ENCODE measurements around the gene ADGRB2.

Gene ADGRB2

DNA sequence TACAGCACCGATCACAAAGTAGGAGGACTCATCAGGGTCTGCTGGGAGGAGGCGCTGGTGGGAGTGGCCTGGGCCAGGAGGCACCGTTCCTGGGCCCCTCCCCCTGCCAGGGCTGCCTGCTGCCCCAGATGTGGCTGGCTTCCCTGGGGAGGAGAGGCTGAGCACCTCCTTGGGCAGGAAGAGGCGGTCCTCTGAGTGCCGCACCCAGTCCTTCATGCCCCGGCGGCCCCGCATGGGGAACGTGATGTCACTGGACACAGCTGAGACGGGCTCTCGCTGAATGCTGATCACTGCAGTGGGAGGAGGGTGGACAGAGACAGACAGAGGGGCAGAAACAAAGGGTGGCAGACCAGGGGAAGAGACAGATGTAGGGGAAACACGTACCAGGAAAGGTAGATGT, 24.8 kb downstream of the ADGRB2 start:
- DNase-seq, result no peak
- Histone ChIP-seq H2BK5ac (ENCODE audit: low read depth, low read length, poor library complexity, severe bottlenecking) (no peak overlapping the region), H3K27ac (ENCODE audit: low read length, poor library complexity, severe bottlenecking) (no peak overlapping the region), H3K23ac (ENCODE audit: low read length in 2 of 2) (no peak overlapping the region), H2AK5ac (ENCODE audit: low read length, severe bottlenecking) (no peak overlapping the region), H2AFZ (ENCODE audit: low read depth, low read length) (no peak overlapping the region), H3K9me3 (ENCODE audit: control insufficient read depth, low read length) (no peaks in the 10 kb centered on the region), H3K36me3 (ENCODE audit: control insufficient read depth in 1 of 2, insufficient read depth in 2 of 2, low read depth in 1 of 2, low read length in 2 of 2) (peaks cover 5 to 12% of the 10 kb centered on the region in 2 experiments), H3K4ac (ENCODE audit: low read depth in 1 of 2, low read length in 2 of 2) (peak overlapping the region in 1 of 2 experiments; percentile 13), H3K9ac (ENCODE audit: low read length) (no peak overlapping the region), H3K4me1 (ENCODE audit: control insufficient read depth, insufficient read depth, low read depth, low read length) (peaks cover 17% of the 10 kb centered on the region), H3K4me2 (ENCODE audit: low read length, poor library complexity, severe bottlenecking) (no peak overlapping the region), H3K4me3 (ENCODE audit: insufficient read depth in 1 of 2, low read depth in 1 of 2, low read length in 2 of 2) (no peak overlapping the region), H4K8ac (ENCODE audit: low read length) (no peak overlapping the region), H2BK12ac (ENCODE audit: low read length in 2 of 2) (no peak overlapping the region), H3K79me1 (replicated peaks; ENCODE audit: low read length, poor library complexity, severe bottlenecking) (no peaks in the 10 kb centered on the region), H2BK15ac (ENCODE audit: low read depth, poor library complexity, severe bottlenecking) (no peak overlapping the region), H2BK120ac (ENCODE audit: low read depth, low read length) (no peak overlapping the region), H3K14ac (ENCODE audit: low read length in 2 of 2) (peak overlapping the region in 1 of 2 experiments; percentile 44), H3K18ac (ENCODE audit: low read depth in 1 of 2, low read length in 2 of 2) (peak overlapping the region in 1 of 2 experiments; percentile 11), H3K27me3 (ENCODE audit: control insufficient read depth in 1 of 2, insufficient read depth in 1 of 2, low read length in 2 of 2) (peaks cover 0 to 8% of the 10 kb centered on the region in 2 experiments), H4K91ac (ENCODE audit: low read length) (no peak overlapping the region)
- WGBS, result 18% methylated on average over 11 of the region's 12 CpGs

- Histone ChIP-seq H2AFZ (ENCODE audit: low read depth, low read length) (no peak overlapping the region), H3K4me3 (ENCODE audit: insufficient read depth in 1 of 2, low read depth in 1 of 2, low read length in 2 of 2) (no peak overlapping the region), H3K4me2 (ENCODE audit: low read length, poor library complexity, severe bottlenecking) (no peak overlapping the region), H2AK5ac (ENCODE audit: low read length, severe bottlenecking) (no peak overlapping the region), H3K27me3 (ENCODE audit: control insufficient read depth in 1 of 2, insufficient read depth in 1 of 2, low read length in 2 of 2) (peaks cover 0 to 8% of the 10 kb centered on the region in 2 experiments), H3K9ac (ENCODE audit: low read length) (no peak overlapping the region), H3K18ac (ENCODE audit: low read depth in 1 of 2, low read length in 2 of 2) (no peak overlapping the region), H3K4me1 (ENCODE audit: control insufficient read depth, insufficient read depth, low read depth, low read length) (peaks cover 17% of the 10 kb centered on the region), H2BK120ac (ENCODE audit: low read depth, low read length) (no peak overlapping the region), H3K4ac (ENCODE audit: low read depth in 1 of 2, low read length in 2 of 2) (no peak overlapping the region), H3K79me1 (replicated peaks; ENCODE audit: low read length, poor library complexity, severe bottlenecking) (no peaks in the 10 kb centered on the region), H2BK12ac (ENCODE audit: low read length in 2 of 2) (no peak overlapping the region), H3K27ac (ENCODE audit: low read length, poor library complexity, severe bottlenecking) (no peak overlapping the region), H4K91ac (ENCODE audit: low read length) (no peak overlapping the region), H3K23ac (ENCODE audit: low read length in 2 of 2) (no peak overlapping the region), H3K9me3 (ENCODE audit: control insufficient read depth, low read length) (no peaks in the 10 kb centered on the region), H2BK5ac (ENCODE audit: low read depth, low read length, poor library complexity, severe bottlenecking) (no peak overlapping the region), H4K8ac (ENCODE audit: low read length) (no peak overlapping the region), H2BK15ac (ENCODE audit: low read depth, poor library complexity, severe bottlenecking) (no peak overlapping the region), H3K36me3 (ENCODE audit: control insufficient read depth in 1 of 2, insufficient read depth in 2 of 2, low read depth in 1 of 2, low read length in 2 of 2) (peaks cover 7 to 21% of the 10 kb centered on the region in 2 experiments), H3K14ac (ENCODE audit: low read length in 2 of 2) (peak overlapping the region in 1 of 2 experiments; percentile 41)
- 92% methylated on average over 14 of the region's 18 CpGs for WGBS
- no peak for DNase-seq
Observed at GRCh38 chr1:31736675-31737074, 27.5 kb downstream of the ADGRB2 start.

DNA sequence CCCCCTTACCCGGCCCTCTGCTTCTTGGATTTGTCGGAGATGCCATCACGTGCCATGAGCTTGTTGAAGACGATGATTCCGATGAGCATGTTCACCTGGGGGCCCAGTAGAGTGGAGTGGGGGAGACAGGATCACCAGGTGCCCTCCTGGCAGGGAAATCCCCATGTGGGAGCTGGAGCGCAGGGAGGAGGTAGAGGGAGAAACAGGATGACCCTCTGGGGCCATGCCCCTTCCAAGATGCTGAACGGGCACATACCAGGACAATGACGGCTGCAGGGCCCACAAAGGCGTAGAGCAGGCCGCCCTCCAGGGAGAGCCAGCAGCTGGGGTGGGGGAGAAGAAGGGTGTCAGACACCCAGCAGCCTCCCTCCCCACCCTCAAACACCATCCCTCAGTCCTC, 28.6 kb downstream of the ADGRB2 start:
- H4K8ac ChIP-seq (ENCODE audit: low read length), result no peak overlapping the region
- H3K9me3 ChIP-seq (ENCODE audit: control insufficient read depth, low read length), result no peaks in the 10 kb centered on the region
- no peak overlapping the region for H2BK5ac ChIP-seq (ENCODE audit: low read depth, low read length, poor library complexity, severe bottlenecking)
- 92% methylated on average over 9 of the region's 10 CpGs for WGBS
- H4K91ac ChIP-seq (ENCODE audit: low read length), result no peak overlapping the region
- H2AFZ ChIP-seq (ENCODE audit: low read depth, low read length), result no peak overlapping the region
- no peak overlapping the region for H2BK120ac ChIP-seq (ENCODE audit: low read depth, low read length)
- no peak overlapping the region for H2BK12ac ChIP-seq (ENCODE audit: low read length in 2 of 2)
- no peak overlapping the region for H3K4me3 ChIP-seq (ENCODE audit: insufficient read depth in 1 of 2, low read depth in 1 of 2, low read length in 2 of 2)
- no peaks in the 10 kb centered on the region for H3K79me1 ChIP-seq (replicated peaks; ENCODE audit: low read length, poor library complexity, severe bottlenecking)
- peaks cover 0 to 8% of the 10 kb centered on the region in 2 experiments for H3K27me3 ChIP-seq (ENCODE audit: control insufficient read depth in 1 of 2, insufficient read depth in 1 of 2, low read length in 2 of 2)
- H3K9ac ChIP-seq (ENCODE audit: low read length), result no peak overlapping the region
- H2BK15ac ChIP-seq (ENCODE audit: low read depth, poor library complexity, severe bottlenecking), result no peak overlapping the region
- H3K14ac ChIP-seq (ENCODE audit: low read length in 2 of 2), result no peak overlapping the region
- no peak overlapping the region for H3K4ac ChIP-seq (ENCODE audit: low read depth in 1 of 2, low read length in 2 of 2)
- H3K18ac ChIP-seq (ENCODE audit: low read depth in 1 of 2, low read length in 2 of 2), result no peak overlapping the region
- H2AK5ac ChIP-seq (ENCODE audit: low read length, severe bottlenecking), result no peak overlapping the region
- H3K4me1 ChIP-seq (ENCODE audit: control insufficient read depth, insufficient read depth, low read depth, low read length), result peaks cover 17% of the 10 kb centered on the region
- DNase-seq, result no peak
- no peak overlapping the region for H3K4me2 ChIP-seq (ENCODE audit: low read length, poor library complexity, severe bottlenecking)
- no peak overlapping the region for H3K23ac ChIP-seq (ENCODE audit: low read length in 2 of 2)
- no peak overlapping the region for H3K27ac ChIP-seq (ENCODE audit: low read length, poor library complexity, severe bottlenecking)
- H3K36me3 ChIP-seq (ENCODE audit: control insufficient read depth in 1 of 2, insufficient read depth in 2 of 2, low read depth in 1 of 2, low read length in 2 of 2), result peaks cover 9 to 29% of the 10 kb centered on the region in 2 experiments

DNA sequence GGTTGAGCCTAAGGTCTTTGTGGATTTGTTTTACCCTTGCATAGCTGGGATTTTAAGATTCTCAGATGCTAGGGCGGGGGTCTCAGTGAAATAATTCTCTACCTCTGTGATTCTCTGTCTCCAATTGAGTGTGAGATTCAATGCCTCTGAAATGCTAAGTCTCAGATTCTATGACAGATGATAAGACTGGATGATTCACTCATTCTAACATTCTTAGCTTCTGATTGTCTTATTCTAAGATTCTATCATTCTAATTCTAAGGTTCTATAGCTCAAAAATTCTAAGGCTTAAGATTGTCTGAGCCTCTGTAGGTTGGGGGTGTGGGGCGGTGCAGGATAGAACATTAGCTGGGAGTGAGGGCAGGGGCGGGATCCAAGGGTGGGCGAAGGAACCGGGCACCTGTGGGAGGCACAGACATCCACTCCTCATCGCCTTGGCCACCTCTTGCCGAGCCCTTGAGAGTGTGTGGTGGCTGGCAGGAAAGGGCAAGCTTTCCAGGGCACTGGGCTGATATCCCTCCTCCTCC, 29.5 kb downstream of the ADGRB2 start:
- Histone ChIP-seq H2BK15ac (ENCODE audit: low read depth, poor library complexity, severe bottlenecking) (no peak overlapping the region), H2AFZ (ENCODE audit: low read depth, low read length) (no peak overlapping the region), H3K4me2 (ENCODE audit: low read length, poor library complexity, severe bottlenecking) (no peak overlapping the region), H2BK120ac (ENCODE audit: low read depth, low read length) (no peak overlapping the region), H3K23ac (ENCODE audit: low read length in 2 of 2) (no peak overlapping the region), H4K8ac (ENCODE audit: low read length) (no peak overlapping the region), H3K18ac (ENCODE audit: low read depth in 1 of 2, low read length in 2 of 2) (no peak overlapping the region), H3K4me1 (ENCODE audit: control insufficient read depth, insufficient read depth, low read depth, low read length) (peaks cover 17% of the 10 kb centered on the region), H3K27ac (ENCODE audit: low read length, poor library complexity, severe bottlenecking) (no peak overlapping the region), H3K36me3 (ENCODE audit: control insufficient read depth in 1 of 2, insufficient read depth in 2 of 2, low read depth in 1 of 2, low read length in 2 of 2) (peaks cover 16 to 31% of the 10 kb centered on the region in 2 experiments), H3K9ac (ENCODE audit: low read length) (no peak overlapping the region), H2AK5ac (ENCODE audit: low read length, severe bottlenecking) (no peak overlapping the region), H4K91ac (ENCODE audit: low read length) (no peak overlapping the region), H2BK12ac (ENCODE audit: low read length in 2 of 2) (no peak overlapping the region), H3K4me3 (ENCODE audit: insufficient read depth in 1 of 2, low read depth in 1 of 2, low read length in 2 of 2) (no peak overlapping the region), H3K14ac (ENCODE audit: low read length in 2 of 2) (no peak overlapping the region), H3K9me3 (ENCODE audit: control insufficient read depth, low read length) (no peaks in the 10 kb centered on the region), H3K79me1 (replicated peaks; ENCODE audit: low read length, poor library complexity, severe bottlenecking) (no peaks in the 10 kb centered on the region), H3K27me3 (ENCODE audit: control insufficient read depth in 1 of 2, insufficient read depth in 1 of 2, low read length in 2 of 2) (peaks cover 0 to 4% of the 10 kb centered on the region in 2 experiments), H3K4ac (ENCODE audit: low read depth in 1 of 2, low read length in 2 of 2) (no peak overlapping the region), H2BK5ac (ENCODE audit: low read depth, low read length, poor library complexity, severe bottlenecking) (no peak overlapping the region)
- WGBS, result 86% methylated on average over 1 of the region's 7 CpGs
- DNase-seq, result no peak

All from mesenchymal stem cell (in vitro differentiated cells and primary cell).